Hepatocyte (in vitro differentiated cells): ENCODE results near the gene NYNRIN. TPM values are rescaled to one million over a fixed set of nuclear protein-coding genes. Genes with fewer than 3 reads are reported as not detected.
"Not testable (repeated sequence)": the region's sequence is repeated elsewhere in the genome, so short reads cannot be mapped to it uniquely, and the experiment has no call there.

ENCODE experiments used
- DNase-seq: peaks from one replicate; pipeline ENCODE4 v3.0.0-alpha.2; 2016; ENCODE audit warnings: low spot score
- H2AFZ ChIP-seq: fragments of 200-600 bp; sonication (generic); 2 replicates; pipeline ENCODE4 v1.6.0; 2016; ENCODE audit warnings: antibody characterized with exemption, mild to moderate bottlenecking
- H3K27ac ChIP-seq: fragments of 200-600 bp; sonication (generic); 2 replicates; pipeline ENCODE4 v1.5.1; 2016; ENCODE audit warnings: mild to moderate bottlenecking
- H3K27me3 ChIP-seq: fragments of 200-600 bp; sonication (generic); 2 replicates; pipeline ENCODE4 v1.6.1; 2016
- H3K36me3 ChIP-seq: fragments of 200-600 bp; sonication (generic); replicated peaks from 2 replicates; pipeline ENCODE4 v1.5.1; 2016; ENCODE audit warnings: low read depth; ENCODE audit not compliant: insufficient read depth
- H3K4me1 ChIP-seq: fragments of 200-600 bp; sonication (generic); 2 replicates; pipeline ENCODE4 v1.5.1; 2016; ENCODE audit warnings: mild to moderate bottlenecking, moderate library complexity; ENCODE audit not compliant: insufficient read depth
- H3K4me2 ChIP-seq: fragments of 200-600 bp; sonication (generic); 2 replicates; pipeline ENCODE4 v1.6.0; 2016
- H3K4me3 ChIP-seq: fragments of 200-600 bp; sonication (generic); 2 replicates; pipeline ENCODE4 v1.5.1; 2016; ENCODE audit warnings: mild to moderate bottlenecking
- H3K79me2 ChIP-seq: fragments of 200-600 bp; sonication (generic); 2 replicates; pipeline ENCODE4 v1.6.0; 2017; ENCODE audit warnings: mild to moderate bottlenecking
- H3K9me2 ChIP-seq: fragments of 200-600 bp; sonication (generic); replicated peaks from 2 replicates; pipeline ENCODE4 v1.6.0; 2017; ENCODE audit warnings: mild to moderate bottlenecking; ENCODE audit not compliant: insufficient read depth
- H3K9me3 ChIP-seq: fragments of 200-600 bp; sonication (generic); 2 replicates; pipeline ENCODE4 v1.5.1; 2016; ENCODE audit warnings: low read depth, mild to moderate bottlenecking
- H4K20me1 ChIP-seq: fragments of 200-600 bp; sonication (generic); 2 replicates; pipeline ENCODE4 v1.6.0; 2016; ENCODE audit warnings: mild to moderate bottlenecking; ENCODE audit not compliant: insufficient read depth, poor library complexity, severe bottlenecking
- CTCF ChIP-seq: fragments of 200-600 bp; sonication (generic); IDR thresholded peaks from 2 replicates; pipeline ENCODE4 v1.5.1; 2016; ENCODE audit warnings: antibody characterized with exemption, mild to moderate bottlenecking; ENCODE audit not compliant: poor library complexity
- EZH2 ChIP-seq: fragments of 200-600 bp; sonication (generic); IDR thresholded peaks from 2 replicates; pipeline ENCODE4 v1.6.1; 2016; ENCODE audit warnings: antibody characterized with exemption, mild to moderate bottlenecking, borderline replicate concordance
- EZH2phosphoT487 ChIP-seq: fragments of 200-600 bp; sonication (generic); IDR thresholded peaks from one replicate; pipeline ENCODE4 v1.6.1; 2018; ENCODE audit warnings: antibody characterized with exemption, mild to moderate bottlenecking, low read depth, moderate library complexity; ENCODE audit not compliant: unreplicated experiment, severe bottlenecking
- WGBS: methylation state at CpG from one replicate; pipeline ENCODE4 v1.1.6; 2016; ENCODE audit warnings: low lambda C conversion rate; ENCODE audit errors: missing lambda C conversion rate; 5-methylcytosine and 5-hydroxymethylcytosine counted together
- polyA plus RNA-seq: library from polyadenylated mRNA; unstranded; fragments of >200 nt; fragmentation: Nextera tagmentation; extraction: Ambion mirVana; gene quantifications from 2 replicates; pipeline ENCODE4 v1.2.1, GENCODE V29; 2016
- total RNA-seq: library from RNA; depleted of rRNA; stranded (reverse); fragments of >200 nt; gene quantifications from 2 replicates; pipeline ENCODE4 v1.2.3, GENCODE V29; 2014

Gene NYNRIN
- total and polyA plus RNA-seq, 2 experiments from 2014 or later: 34.5 to 56.5 TPM

GRCh38 chr14:24442240-24443052, 43.6 kb downstream of the NYNRIN start, which contains the start of gene SDR39U1:
Gene SDR39U1, minus strand, starts transcription at chr14:24442776. Its CDS starts 7 bp downstream, at chr14:24442769.
- Histone ChIP-seq H2AFZ (peak within 1 kb of the TSS; percentile 74), H3K4me2 (peak within 1 kb of the TSS; percentile 87), H3K4me1 (peaks cover 7% of the 10 kb centered on the region), H3K36me3 (no peaks in the 10 kb centered on the region), H3K9me3 (no peaks in the 10 kb centered on the region), H3K4me3 (peak within 1 kb of the TSS; percentile 23), H4K20me1 (peaks cover 2% of the 10 kb centered on the region), H3K79me2 (peaks cover 18% of the 10 kb centered on the region), H3K27me3 (no peaks in the 10 kb centered on the region), H3K9me2 (no peaks in the 10 kb centered on the region), H3K27ac (peak within 1 kb of the TSS; percentile 98)
- 1% methylated on average over 50 of the region's 52 CpGs for WGBS
- TF ChIP-seq EZH2 (no peak), EZH2phosphoT487 (no peak), CTCF (no peak)
- DNase-seq: peak; percentile 100

GRCh38 chr14:24443053-24443665, 44.4 kb downstream of the NYNRIN start:
- H3K4me2 ChIP-seq: peak overlapping the region; percentile 87
- H2AFZ ChIP-seq: peak overlapping the region; percentile 74
- DNase-seq: no peak
- no peaks in the 10 kb centered on the region for H3K9me2 ChIP-seq
- no peaks in the 10 kb centered on the region for H3K36me3 ChIP-seq
- H3K4me1 ChIP-seq: peaks cover 7% of the 10 kb centered on the region
- TF ChIP-seq EZH2: no peak
- no peak for TF ChIP-seq CTCF
- no peak for TF ChIP-seq EZH2phosphoT487
- H3K27me3 ChIP-seq: no peaks in the 10 kb centered on the region
- peak overlapping the region; percentile 23 for H3K4me3 ChIP-seq
- H3K27ac ChIP-seq: peak overlapping the region; percentile 86
- peaks cover 18% of the 10 kb centered on the region for H3K79me2 ChIP-seq
- peaks cover 2% of the 10 kb centered on the region for H4K20me1 ChIP-seq
- H3K9me3 ChIP-seq: no peaks in the 10 kb centered on the region
- 7% methylated on average over 7 of the region's 7 CpGs for WGBS

- not testable (repeated sequence) for DNase-seq, H3K4me1 ChIP-seq, H4K20me1 ChIP-seq, H3K4me3 ChIP-seq, H3K4me2 ChIP-seq, H3K79me2 ChIP-seq, H3K36me3 ChIP-seq, H3K9me3 ChIP-seq, H3K27ac ChIP-seq, H2AFZ ChIP-seq, H3K9me2 ChIP-seq, H3K27me3 ChIP-seq
- 83% methylated on average over 2 of the region's 2 CpGs for WGBS
Observed at GRCh38 chr14:24450828-24451227, 52.0 kb downstream of the NYNRIN start.

GRCh38 chr14:24456980-24457379, 58.2 kb downstream of the NYNRIN start:
- H3K9me2 ChIP-seq: no peaks in the 10 kb centered on the region
- no peaks in the 10 kb centered on the region for H4K20me1 ChIP-seq
- H3K27ac ChIP-seq: no peak overlapping the region
- no peaks in the 10 kb centered on the region for H3K9me3 ChIP-seq
- TF ChIP-seq EZH2: no peak
- no peaks in the 10 kb centered on the region for H3K79me2 ChIP-seq
- H3K4me1 ChIP-seq: no peaks in the 10 kb centered on the region
- no peak overlapping the region for H3K4me2 ChIP-seq
- no peak for DNase-seq
- no peak overlapping the region for H3K4me3 ChIP-seq
- H3K36me3 ChIP-seq: no peaks in the 10 kb centered on the region
- H2AFZ ChIP-seq: no peak overlapping the region
- H3K27me3 ChIP-seq: no peaks in the 10 kb centered on the region
